Tibial nerve (tissue), 4 donors: ENCODE results near the gene TMA7.

ENCODE experiments used
- EP300 ChIP-seq, 2 donors: sonication (generic); formaldehyde crosslinking; IDR thresholded peaks; one replicate each; pipeline ENCODE4 v1.6.1; 2017; ENCODE audit warnings: antibody characterized with exemption in 2 of 2, mild to moderate bottlenecking in 1 of 2
- POLR2A ChIP-seq, 2 donors: fragments of 450-650 bp; IDR thresholded peaks; one replicate each; pipeline ENCODE4 v1.6.1; 2017; ENCODE audit warnings: antibody characterized with exemption in 2 of 2, mild to moderate bottlenecking in 2 of 2, moderate library complexity in 2 of 2
- TF ChIP-seq, protein P1 (sequence below), 5 experiments: fragments of 200-600 bp in 3 of 5; fragments of 450-650 bp in 2 of 5; sonication (generic) in 3 of 5; IDR thresholded peaks; one replicate each; pipeline ENCODE4 v1.5.1; 2016 to 2019; ENCODE audit warnings: antibody characterized with exemption in 5 of 5, mild to moderate bottlenecking in 3 of 5, moderate library complexity in 2 of 5

DNA sequence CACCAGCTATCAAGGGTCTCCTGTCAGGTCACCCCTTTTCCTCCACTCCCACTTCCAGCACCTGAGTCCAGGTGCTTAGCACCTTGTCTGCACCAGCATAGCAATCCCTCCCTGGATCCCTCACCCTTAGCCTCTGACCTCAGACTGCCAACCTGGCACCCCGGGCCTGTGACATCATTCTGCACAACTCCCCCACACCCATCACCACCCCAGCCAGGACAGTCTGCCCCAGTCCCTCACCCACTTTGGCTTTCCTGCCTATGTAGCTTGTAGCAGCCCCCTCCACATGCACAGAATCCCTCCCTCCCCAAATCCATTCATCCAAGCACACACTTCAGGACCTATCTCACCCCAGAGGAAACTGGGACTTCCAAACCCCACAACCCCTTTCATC is 9.4 kb upstream of the TMA7 start:
- TF ChIP-seq POLR2A (IDR thresholded peaks at IDR 0.05) (no peak), EP300 (IDR thresholded peaks at IDR 0.05) (no peak)
- TF ChIP-seq, protein P1, sequence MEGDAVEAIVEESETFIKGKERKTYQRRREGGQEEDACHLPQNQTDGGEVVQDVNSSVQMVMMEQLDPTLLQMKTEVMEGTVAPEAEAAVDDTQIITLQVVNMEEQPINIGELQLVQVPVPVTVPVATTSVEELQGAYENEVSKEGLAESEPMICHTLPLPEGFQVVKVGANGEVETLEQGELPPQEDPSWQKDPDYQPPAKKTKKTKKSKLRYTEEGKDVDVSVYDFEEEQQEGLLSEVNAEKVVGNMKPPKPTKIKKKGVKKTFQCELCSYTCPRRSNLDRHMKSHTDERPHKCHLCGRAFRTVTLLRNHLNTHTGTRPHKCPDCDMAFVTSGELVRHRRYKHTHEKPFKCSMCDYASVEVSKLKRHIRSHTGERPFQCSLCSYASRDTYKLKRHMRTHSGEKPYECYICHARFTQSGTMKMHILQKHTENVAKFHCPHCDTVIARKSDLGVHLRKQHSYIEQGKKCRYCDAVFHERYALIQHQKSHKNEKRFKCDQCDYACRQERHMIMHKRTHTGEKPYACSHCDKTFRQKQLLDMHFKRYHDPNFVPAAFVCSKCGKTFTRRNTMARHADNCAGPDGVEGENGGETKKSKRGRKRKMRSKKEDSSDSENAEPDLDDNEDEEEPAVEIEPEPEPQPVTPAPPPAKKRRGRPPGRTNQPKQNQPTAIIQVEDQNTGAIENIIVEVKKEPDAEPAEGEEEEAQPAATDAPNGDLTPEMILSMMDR (IDR thresholded peaks at IDR 0.05): no peak
